DND-41 (cell line): ENCODE measurements around the gene C1QTNF1.

Experiments used
- ATAC-seq: fragments of 200-7000 bp; cut with Tn5 transposase; 3 replicates; pipeline ENCODE4 v1.9.1; 2021; ENCODE audit warnings: low read depth; ENCODE audit not compliant: insufficient read depth
- DNase-seq: peaks from one replicate; pipeline ENCODE4 v3.0.0-alpha.2; 2020
- H2AFZ ChIP-seq: 2 replicates; pipeline ENCODE4 v1.6.0; 2012; ENCODE audit warnings: low read depth, low read length
- H3K27ac ChIP-seq: 2 replicates; pipeline ENCODE4 v1.5.1; 2012; ENCODE audit warnings: low read length, inconsistent platforms
- H3K27me3 ChIP-seq: fragments of 200-600 bp; sonication (generic); 2 replicates; pipeline ENCODE4 v1.6.0; 2012; ENCODE audit warnings: low read length, mild to moderate bottlenecking, inconsistent platforms; ENCODE audit not compliant: insufficient read depth, poor library complexity
- H3K36me3 ChIP-seq: 2 replicates; pipeline ENCODE4 v1.5.1; 2012; ENCODE audit warnings: low read length, inconsistent platforms; ENCODE audit not compliant: insufficient read depth
- H3K4me1 ChIP-seq: 2 replicates; pipeline ENCODE4 v1.5.1; 2012; ENCODE audit warnings: mild to moderate bottlenecking, low read length; ENCODE audit not compliant: insufficient read depth
- H3K4me2 ChIP-seq: 2 replicates; pipeline ENCODE4 v1.6.0; 2012; ENCODE audit warnings: mild to moderate bottlenecking, moderate library complexity, low read length, inconsistent platforms; ENCODE audit not compliant: insufficient read depth
- H3K4me3 ChIP-seq, 2 experiments: fragments of 200-600 bp in 1 of 2; shearing (Covaris generic) in 1 of 2; 2 replicates each; pipeline ENCODE4 v1.5.1; 2012 to 2016; ENCODE audit warnings: inconsistent platforms in 2 of 2, low read length in 2 of 2, mild to moderate bottlenecking in 2 of 2, low read depth in 1 of 2, moderate library complexity in 1 of 2
- H3K79me2 ChIP-seq: 2 replicates; pipeline ENCODE4 v1.6.0; 2012; ENCODE audit warnings: low read length, inconsistent platforms; ENCODE audit not compliant: insufficient read depth
- H3K9ac ChIP-seq: 2 replicates; pipeline ENCODE4 v1.6.0; 2012; ENCODE audit warnings: low read depth, mild to moderate bottlenecking, inconsistent platforms, low read length, moderate library complexity
- H3K9me3 ChIP-seq: 2 replicates; pipeline ENCODE4 v1.5.1; 2012; ENCODE audit warnings: low read length, moderate library complexity, mild to moderate bottlenecking, inconsistent platforms; ENCODE audit not compliant: insufficient read depth, severe bottlenecking
- H4K20me1 ChIP-seq: 2 replicates; pipeline ENCODE4 v1.6.0; 2012; ENCODE audit warnings: low read length; ENCODE audit not compliant: insufficient read depth
- CTCF ChIP-seq: IDR thresholded peaks from 2 replicates; pipeline ENCODE4 v1.5.1; 2012; ENCODE audit warnings: borderline replicate concordance, low read length, moderate library complexity, mild to moderate bottlenecking; ENCODE audit not compliant: poor library complexity, severe bottlenecking; ENCODE audit errors: extremely low read depth
- EZH2 ChIP-seq: IDR thresholded peaks from 3 replicates; pipeline ENCODE4 v1.6.1; 2012; ENCODE audit warnings: borderline replicate concordance, low read depth, mild to moderate bottlenecking, moderate library complexity, low read length, inconsistent platforms; ENCODE audit not compliant: severe bottlenecking

Gene C1QTNF1

GRCh38 chr17:78992542-78993212, 31.3 kb upstream of the C1QTNF1 start:
- no peak overlapping the region for H3K4me2 ChIP-seq
- H3K9ac ChIP-seq = no peak overlapping the region
- ATAC-seq (no peak; the same call in 2 of the 3 replicates), DNase-seq (no peak)
- H3K36me3 ChIP-seq = peaks cover 76% of the 10 kb centered on the region
- no peaks in the 10 kb centered on the region for H3K4me1 ChIP-seq
- TF ChIP-seq CTCF (no peak), EZH2 (no peak)
- H3K4me3 ChIP-seq = no peak overlapping the region
- H2AFZ ChIP-seq = no peak overlapping the region
- peaks cover 12% of the 10 kb centered on the region; the same call in 1 of the 2 replicates for H3K79me2 ChIP-seq
- H3K27me3 ChIP-seq = no peaks in the 10 kb centered on the region
- no peak overlapping the region for H3K27ac ChIP-seq
- peaks cover 45% of the 10 kb centered on the region for H4K20me1 ChIP-seq
- H3K9me3 ChIP-seq = no peaks in the 10 kb centered on the region

- H3K4me3 ChIP-seq = no peak overlapping the region
- H3K27me3 ChIP-seq = no peaks in the 10 kb centered on the region
- DNase-seq (peak; percentile 55), ATAC-seq (peak; percentile 82)
- H3K4me1 ChIP-seq = no peaks in the 10 kb centered on the region
- peaks cover 83% of the 10 kb centered on the region for H3K36me3 ChIP-seq
- TF ChIP-seq EZH2 = no peak
- TF ChIP-seq CTCF = peak; percentile 82
- no peak overlapping the region for H3K27ac ChIP-seq
- H3K9ac ChIP-seq = no peak overlapping the region
- no peak overlapping the region for H3K4me2 ChIP-seq
- H2AFZ ChIP-seq = no peak overlapping the region
- peaks cover 52% of the 10 kb centered on the region for H4K20me1 ChIP-seq
- peaks cover 19% of the 10 kb centered on the region; the same call in 1 of the 2 replicates for H3K79me2 ChIP-seq
- no peaks in the 10 kb centered on the region for H3K9me3 ChIP-seq
Observed at GRCh38 chr17:78993241-78993956, 30.6 kb upstream of the C1QTNF1 start.

GRCh38 chr17:78993981-78994671, 29.8 kb upstream of the C1QTNF1 start:
- Histone ChIP-seq H3K36me3 (peaks cover 91% of the 10 kb centered on the region), H2AFZ (no peak overlapping the region), H3K4me3 (no peak overlapping the region), H3K4me1 (no peaks in the 10 kb centered on the region), H3K9ac (no peak overlapping the region), H3K79me2 (peaks cover 25% of the 10 kb centered on the region), H3K27me3 (no peaks in the 10 kb centered on the region), H4K20me1 (peaks cover 59% of the 10 kb centered on the region), H3K27ac (no peak overlapping the region), H3K9me3 (no peaks in the 10 kb centered on the region), H3K4me2 (no peak overlapping the region)
- DNase-seq = no peak
- no peak for ATAC-seq
- TF ChIP-seq EZH2 (no peak), CTCF (no peak)
